ENCODE measurements around the gene CLRN3.

GRCh38 chr10:127909716-127910463 is 17.1 kb upstream of the CLRN3 start:
- TF ChIP-seq POLR2A (IDR thresholded peaks at IDR 0.05) = no peak
- no peak for TF ChIP-seq CTCF (IDR thresholded peaks at IDR 0.05)
